AG10803 (cell line): ENCODE results near the gene NTRK1.
A peak's percentile ranks its signal among the peaks of the same experiment; 100 is the strongest.

Experiments used
- DNase-seq: peaks from one replicate; pipeline ENCODE4 v3.0.0; 2010; ENCODE audit warnings: low read depth
- H3K4me3 ChIP-seq: 2 replicates; pipeline ENCODE4 v1.5.1; 2011; ENCODE audit warnings: mild to moderate bottlenecking, low read length, control low read depth
- TF ChIP-seq, protein P1 (sequence below): conservative IDR thresholded peaks from 2 replicates; pipeline ENCODE4 v1.5.1; 2011; ENCODE audit warnings: mild to moderate bottlenecking, low read length, control low read depth, inconsistent platforms

The NTRK1 gene

DNA sequence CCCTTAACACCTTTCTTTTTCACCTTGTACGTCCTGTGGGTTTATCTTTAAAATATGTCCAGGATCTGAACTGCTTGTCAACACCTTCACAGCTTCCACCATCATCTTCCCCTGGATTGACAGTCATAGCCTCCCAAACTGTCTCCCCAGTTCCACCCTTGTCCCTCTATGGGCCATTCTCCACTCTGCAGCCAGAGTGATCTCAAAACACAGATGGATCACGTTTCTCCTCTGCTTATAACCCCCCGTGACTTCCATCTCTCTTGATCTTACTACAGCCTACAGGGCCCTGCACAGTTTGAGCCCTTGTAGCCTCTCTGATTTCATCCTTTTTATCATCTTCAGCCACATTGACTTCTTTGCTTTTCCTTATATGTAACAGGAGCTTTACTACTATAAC lies 6.0 kb upstream of the NTRK1 start:
- TF ChIP-seq, protein P1, sequence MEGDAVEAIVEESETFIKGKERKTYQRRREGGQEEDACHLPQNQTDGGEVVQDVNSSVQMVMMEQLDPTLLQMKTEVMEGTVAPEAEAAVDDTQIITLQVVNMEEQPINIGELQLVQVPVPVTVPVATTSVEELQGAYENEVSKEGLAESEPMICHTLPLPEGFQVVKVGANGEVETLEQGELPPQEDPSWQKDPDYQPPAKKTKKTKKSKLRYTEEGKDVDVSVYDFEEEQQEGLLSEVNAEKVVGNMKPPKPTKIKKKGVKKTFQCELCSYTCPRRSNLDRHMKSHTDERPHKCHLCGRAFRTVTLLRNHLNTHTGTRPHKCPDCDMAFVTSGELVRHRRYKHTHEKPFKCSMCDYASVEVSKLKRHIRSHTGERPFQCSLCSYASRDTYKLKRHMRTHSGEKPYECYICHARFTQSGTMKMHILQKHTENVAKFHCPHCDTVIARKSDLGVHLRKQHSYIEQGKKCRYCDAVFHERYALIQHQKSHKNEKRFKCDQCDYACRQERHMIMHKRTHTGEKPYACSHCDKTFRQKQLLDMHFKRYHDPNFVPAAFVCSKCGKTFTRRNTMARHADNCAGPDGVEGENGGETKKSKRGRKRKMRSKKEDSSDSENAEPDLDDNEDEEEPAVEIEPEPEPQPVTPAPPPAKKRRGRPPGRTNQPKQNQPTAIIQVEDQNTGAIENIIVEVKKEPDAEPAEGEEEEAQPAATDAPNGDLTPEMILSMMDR, result 0 out of 2 replicates have a peak, but pooled peaks have one; percentile 14

DNA sequence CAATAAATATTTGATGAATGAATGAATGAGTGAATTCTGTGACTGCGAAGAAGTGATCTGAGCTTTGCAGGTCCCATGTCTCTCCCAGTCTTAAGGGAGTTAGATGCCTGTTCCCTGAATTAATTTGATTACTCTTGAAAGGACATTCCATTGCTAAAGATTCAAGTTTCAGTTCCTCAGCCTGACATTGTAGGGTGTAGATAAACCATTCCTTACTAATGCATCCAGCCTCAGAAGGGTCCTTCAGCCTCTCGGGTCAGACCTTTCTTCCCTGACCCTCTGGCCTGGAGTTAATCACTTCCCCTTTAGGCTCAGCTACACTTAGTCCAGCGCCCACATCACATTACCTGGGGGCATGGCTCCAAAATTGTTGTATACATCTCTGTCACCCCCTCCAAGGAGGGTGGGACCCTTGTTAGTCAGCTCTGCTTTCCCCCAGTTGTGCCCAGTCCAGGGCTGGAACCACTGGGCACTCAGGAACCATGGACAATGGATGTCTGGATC lies 4.3 kb upstream of the NTRK1 start:
- DNase-seq, result no peak
- no peak overlapping the region for H3K4me3 ChIP-seq
- TF ChIP-seq, protein P1, result no peak

More for the DNA sequence above, 6.0 kb upstream of the NTRK1 start:
- no peak for DNase-seq
- H3K4me3 ChIP-seq, result no peak overlapping the region

DNA sequence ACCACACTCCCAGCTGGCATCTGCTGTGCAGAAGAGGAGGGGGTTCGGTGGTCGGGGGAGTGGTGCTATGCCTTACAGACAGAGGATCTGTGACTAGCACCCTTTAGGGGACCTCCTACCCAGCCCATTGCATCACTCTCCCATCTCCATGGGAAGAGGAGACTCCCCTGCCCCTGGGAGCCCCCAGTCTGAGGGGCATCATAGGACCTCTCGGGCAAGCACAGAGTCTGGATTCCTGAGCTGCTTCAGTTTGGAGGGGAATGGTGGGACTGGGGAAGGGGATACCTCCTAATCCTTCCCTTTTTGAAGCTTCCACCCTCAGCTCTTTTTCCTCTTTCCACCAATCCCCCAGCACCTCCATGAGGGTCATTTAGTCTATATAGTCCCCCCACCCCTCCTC lies 3.1 kb upstream of the NTRK1 start:
- TF ChIP-seq, protein P1, result no peak
- no peak for DNase-seq
- no peak overlapping the region for H3K4me3 ChIP-seq

DNA sequence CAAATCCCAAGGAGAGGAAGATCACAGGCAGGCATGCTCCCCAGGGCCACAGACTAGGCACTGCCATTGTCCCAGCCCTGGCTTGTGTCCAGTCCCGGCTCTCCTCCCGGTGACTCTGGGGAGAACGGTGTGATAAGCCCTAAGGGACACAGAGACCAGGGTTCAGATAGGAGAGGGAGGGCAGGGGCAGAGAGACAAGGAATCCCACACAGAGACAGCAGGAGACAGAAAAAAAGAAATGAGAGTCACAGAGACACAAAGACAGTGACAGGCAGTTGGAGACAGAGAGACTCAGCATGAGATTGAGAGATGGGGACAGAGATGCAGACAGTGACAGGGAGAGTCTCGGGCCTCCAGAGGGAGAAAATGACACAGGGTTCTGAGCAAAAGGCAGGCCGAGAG lies 2.1 kb upstream of the NTRK1 start:
- peak overlapping the region; percentile 27; the same call in 1 of the 2 replicates for H3K4me3 ChIP-seq
- TF ChIP-seq, protein P1, result no peak
- DNase-seq, result no peak

DNA sequence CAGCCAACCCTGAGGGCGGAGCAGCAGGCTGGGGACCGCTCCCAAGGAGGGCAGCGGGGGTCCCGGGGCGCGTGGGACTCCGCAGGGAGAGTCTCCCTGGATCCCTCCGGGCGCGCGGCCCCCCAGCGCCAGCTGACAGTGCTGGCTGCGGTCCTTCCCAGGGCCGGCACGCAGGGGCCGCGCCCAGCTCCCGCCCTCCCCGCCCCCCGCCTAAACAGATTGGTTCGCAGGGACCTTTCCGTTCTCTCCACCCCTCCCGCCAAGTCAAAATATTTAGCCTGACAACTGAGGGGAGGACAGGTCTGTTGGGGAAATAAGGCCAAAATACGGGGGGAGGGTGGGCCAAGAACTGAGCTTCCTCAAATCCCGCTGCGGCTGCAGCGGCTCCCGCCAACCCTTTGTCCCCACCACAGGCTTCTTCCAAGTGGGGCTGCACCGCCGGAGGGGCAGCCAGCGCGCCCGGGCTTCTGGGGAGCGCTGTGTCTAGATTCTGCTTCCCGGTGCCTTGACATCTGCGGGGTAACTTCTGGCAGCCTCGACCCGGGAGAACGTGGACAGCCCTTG lies 1.6 kb upstream of the NTRK1 start, which contains the start of gene INSRR:
Gene INSRR, minus strand, starts transcription at position 159 of the 564 bp plus-strand sequence. CDS start 496 bp downstream, outside the sequence.
- DNase-seq, result no peak
- H3K4me3 ChIP-seq, result peak within 1 kb of the TSS; percentile 49
- TF ChIP-seq, protein P1, result no peak

DNA sequence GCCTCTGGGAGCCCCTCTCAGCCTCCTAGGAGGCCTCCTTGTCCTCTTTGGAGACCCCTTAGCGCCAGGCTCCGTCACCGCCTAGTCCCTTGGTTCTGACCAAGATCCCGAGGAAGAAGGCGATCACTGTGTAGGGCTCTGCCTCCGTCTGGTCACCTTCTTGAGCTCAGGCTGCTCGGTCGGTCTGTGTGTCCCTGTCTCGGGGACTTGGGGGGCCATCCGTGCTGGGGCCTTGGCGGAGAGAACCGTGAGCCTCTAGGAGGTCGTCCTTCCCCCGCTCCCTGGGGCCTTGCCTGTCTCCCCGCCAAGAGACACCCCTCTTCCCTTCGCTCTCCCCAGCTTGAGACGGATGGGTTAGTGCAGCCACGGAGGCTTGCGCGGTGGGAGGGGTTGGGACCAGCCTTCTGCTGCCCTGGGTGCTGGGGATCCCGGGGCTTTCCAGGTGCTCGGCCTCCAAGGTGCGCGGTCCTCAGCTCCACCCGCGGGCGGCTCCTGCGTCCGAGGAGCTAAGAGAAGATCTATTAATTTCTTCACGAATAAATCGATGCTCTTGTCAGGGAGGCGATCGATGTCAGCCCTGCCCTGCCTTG lies 1.0 kb upstream of the NTRK1 start:
- TF ChIP-seq, protein P1, result no peak
- DNase-seq, result peak; percentile 9
- H3K4me3 ChIP-seq, result peak overlapping the region; percentile 49

DNA sequence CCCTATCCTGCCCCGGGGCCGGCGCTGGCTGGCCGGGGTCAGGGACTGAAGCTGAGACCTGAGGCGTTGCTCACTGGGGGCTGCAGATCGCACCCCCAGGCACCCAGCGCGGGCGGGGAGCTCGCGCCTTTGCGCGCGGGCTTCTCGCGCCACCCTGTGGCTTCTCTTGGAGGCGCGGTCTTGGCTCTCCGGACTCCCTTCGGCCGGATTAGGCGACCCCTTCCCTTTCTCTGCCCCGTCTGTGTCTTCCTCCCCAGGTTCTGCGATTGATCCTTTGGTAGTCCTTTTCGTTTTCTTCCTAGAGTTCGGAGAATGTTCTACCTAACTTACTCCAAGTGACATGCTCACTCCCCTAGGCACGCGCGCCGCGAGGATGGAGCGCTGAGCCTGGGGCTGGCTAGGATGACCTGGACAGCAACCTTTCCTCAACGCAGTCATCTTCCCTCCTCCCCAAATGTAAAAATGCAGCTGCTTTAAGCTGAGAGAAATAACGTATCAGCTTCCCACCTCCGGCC lies 495 bp upstream of the NTRK1 start:
- TF ChIP-seq, protein P1, result peak; percentile 72
- peak; percentile 28 for DNase-seq
- H3K4me3 ChIP-seq, result peak overlapping the region; percentile 49
